HG03432 (cell line): Measurements from ENCODE around the gene CLIC2.

Experiments
- ATAC-seq: cut with Tn5 transposase; IDR thresholded peaks from one replicate; pipeline ENCODE4 v1.9.1; 2021; ENCODE audit warnings: mild to moderate bottlenecking, moderate library complexity; ENCODE audit not compliant: unreplicated experiment

Gene CLIC2

DNA sequence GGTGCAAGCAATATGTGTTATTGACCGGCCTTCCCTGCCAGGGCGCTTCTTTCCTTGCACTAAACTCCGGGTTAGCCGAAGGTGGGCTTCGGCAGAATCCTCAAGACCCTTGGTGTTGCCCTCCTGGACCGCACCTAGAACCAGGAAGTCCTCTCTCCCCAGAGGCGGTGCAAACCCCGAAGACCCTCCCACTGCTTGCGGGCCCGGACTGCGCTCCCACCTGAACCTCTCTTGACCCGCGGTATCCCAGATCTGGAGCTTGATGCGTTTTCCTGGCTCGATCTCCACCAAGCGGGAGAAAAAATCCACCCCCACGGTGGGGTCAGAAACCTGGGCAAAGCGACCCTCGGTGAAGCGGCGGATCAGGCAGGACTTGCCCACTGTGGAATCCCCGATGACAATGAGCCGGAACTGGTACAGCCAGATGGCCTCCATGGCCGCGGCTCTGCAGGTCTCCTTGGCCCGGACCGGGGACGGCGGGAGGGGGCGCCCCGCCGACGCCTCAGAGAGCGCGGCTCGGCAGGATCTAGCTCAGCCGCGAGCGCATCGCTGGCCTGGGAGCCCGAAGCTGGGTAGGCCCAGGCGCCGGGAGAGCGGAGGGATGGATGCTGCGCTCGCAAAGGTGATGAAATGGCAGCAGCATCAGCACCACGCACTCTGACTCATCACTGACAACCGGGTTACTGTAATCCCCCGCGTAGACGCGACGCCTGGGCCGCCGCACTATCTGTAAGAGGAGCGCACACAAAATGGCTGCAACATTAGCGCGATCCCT is 70.4 kb downstream of the CLIC2 start, which contains the start of gene RAB39B:
Gene RAB39B, minus strand, starts transcription at position 638 of the 775 bp plus-strand sequence. Its CDS starts 203 bp downstream, at position 435.
- ATAC-seq: peak; percentile 93

DNA sequence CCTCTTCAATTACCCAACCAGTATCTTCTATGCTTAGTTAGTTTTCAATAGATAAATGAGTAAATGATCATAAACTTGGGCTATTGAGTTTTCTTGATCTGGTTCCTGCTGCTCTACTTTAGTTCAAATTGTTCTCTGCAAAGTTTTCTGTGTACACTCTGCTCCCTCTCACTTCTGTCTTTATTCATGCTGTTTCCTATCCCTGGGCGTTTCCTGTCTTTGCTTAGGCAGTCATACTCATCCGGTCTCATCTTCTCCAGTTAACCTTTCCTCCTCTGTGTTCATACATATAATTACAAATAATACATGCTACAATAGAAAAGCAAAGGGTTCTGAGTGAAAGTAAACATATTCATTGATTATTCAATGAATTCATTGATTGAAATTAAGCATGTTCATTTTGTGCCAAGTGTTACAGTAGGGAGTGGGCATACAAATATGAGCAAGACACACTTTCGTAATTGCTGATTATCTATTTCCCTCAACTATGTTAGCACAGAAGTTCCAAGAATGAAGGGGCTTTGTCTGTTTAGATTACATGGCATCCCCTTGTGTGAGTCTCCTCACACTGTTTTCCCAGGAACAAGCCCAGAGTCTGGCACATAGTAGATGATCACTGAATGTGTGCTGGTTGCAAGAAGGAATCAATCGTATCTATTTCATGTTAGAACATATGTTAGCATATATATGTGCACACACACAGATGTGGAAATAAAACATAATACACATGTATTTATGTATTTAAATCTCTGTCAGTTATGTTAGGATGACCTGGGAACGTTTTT is 71.3 kb downstream of the CLIC2 start:
- peak; percentile 46 for ATAC-seq

GRCh38 chrX:155259752-155260151 is 74.7 kb downstream of the CLIC2 start:
- no peak for ATAC-seq

GRCh38 chrX:155251391-155251790 is 83.0 kb downstream of the CLIC2 start:
- ATAC-seq: no peak

DNA sequence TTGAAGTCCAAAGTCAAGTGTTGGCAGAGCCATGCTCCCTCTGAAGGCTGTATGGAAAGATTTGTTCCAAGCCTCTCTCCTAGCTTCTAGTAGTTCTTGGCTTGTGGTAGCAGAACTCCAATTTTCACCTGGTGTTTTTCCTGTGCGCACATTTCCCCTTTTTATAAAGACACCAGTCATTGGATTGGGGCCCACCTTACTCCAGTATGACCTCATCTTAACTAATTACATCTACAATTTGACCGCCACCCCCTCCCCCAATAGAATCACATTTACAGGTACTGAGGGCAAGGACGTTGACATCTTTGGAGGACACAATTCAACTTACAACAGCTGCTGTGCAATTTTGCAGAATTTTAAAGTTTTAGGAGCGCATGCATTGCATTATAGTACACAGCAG is 86.9 kb downstream of the CLIC2 start:
- no peak for ATAC-seq

DNA sequence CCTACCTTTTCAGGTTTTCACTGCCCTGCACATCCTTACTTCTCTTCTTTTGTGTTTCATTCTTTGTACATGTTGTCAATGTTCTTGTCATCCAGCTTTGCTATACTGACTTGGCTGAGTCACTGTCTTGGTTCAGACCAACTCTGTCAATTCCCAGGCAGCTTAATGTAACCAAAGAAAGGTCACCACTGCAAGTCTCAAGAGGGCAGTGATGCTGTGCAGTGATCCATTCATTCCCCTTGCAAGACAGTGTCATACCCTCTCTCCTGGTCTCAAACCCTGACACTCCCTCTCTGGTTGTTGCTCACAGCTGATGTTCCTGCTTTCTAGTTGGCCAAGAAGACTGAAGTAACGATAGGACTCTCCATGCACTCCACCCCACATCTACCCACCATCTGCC is 87.7 kb downstream of the CLIC2 start:
- no peak for ATAC-seq

DNA sequence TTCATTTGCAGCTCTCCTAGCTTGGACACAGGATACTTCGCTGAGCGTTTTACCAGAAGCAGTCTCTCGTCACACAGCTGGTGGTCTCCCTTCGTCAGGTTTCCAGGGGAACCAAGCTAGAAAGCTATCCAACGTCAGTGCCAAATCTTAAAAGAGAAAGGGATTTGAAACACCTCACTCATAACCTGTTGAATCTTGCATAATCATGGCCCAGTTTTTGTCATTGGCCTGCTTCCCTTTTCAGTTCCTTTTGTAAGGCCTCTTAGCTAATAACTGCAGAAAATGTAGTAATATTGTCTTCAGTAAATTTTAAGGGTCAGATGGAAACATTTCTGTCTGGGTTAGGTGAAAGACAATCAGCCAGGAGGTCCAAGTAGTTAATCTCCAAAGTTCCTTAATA is 92.1 kb downstream of the CLIC2 start:
- no peak for ATAC-seq

GRCh38 chrX:155237719-155238118 is 96.7 kb downstream of the CLIC2 start:
- no peak for ATAC-seq

GRCh38 chrX:155235891-155236290 is 98.5 kb downstream of the CLIC2 start:
- ATAC-seq: no peak

GRCh38 chrX:155231163-155231562 is 103.3 kb downstream of the CLIC2 start:
- peak; percentile 84 for ATAC-seq
